K562 (cell line): ENCODE data around the gene AMOT. TPM values are rescaled to one million over a fixed set of nuclear protein-coding genes. Genes with fewer than 3 reads are reported as not detected.

Experiments
- ATAC-seq: fragments of 200-7000 bp; cut with Tn5 transposase; 3 replicates; pipeline ENCODE4 v1.9.1; 2020; ENCODE audit warnings: moderate library complexity
- BruUV-seq: library from RNA; stranded (reverse); fragments of 400-500 nt; replicated peaks from 2 replicates; lab custom pipeline; 2021; lab: Mats Ljungman, UMichigan
- CTCF ChIA-PET: fragments of 300-600 bp; formaldehyde crosslinking; extraction: SDS; loops from one replicate; lab custom pipeline; 2021; ENCODE audit warnings: low intra/inter-chr PET ratio; lab: Yijun Ruan, JAX
- POLR2A ChIA-PET: fragments of 300-600, 350-650 bp; sonication (Branson Sonifier 250); formaldehyde crosslinking; extraction: SDS; loops from one replicate; lab custom pipeline; 2021; ENCODE audit warnings: antibody characterized with exemption, inconsistent platforms; lab: Yijun Ruan, JAX
- DNase-seq, 4 experiments: peaks; one replicate each; pipeline versions ENCODE4 v3.0.0 to v3.0.0-alpha.2; 2011 to 2018; ENCODE audit warnings: low spot score in 3 of 4, mixed read lengths in 3 of 4; ENCODE audit errors: extremely low read depth in 1 of 4
- FAIRE-seq: peaks from 2 replicates; lab custom pipeline; 2011; peaks lifted over from hg19 to GRCh38; lab: Jason Lieb, UNC
- H2AFZ ChIP-seq: 2 replicates; pipeline ENCODE4 v1.6.0; 2011; ENCODE audit warnings: low read depth, low read length, control low read depth, inconsistent platforms
- H3K27ac ChIP-seq: fragments of 200-600 bp; 3 replicates; pipeline ENCODE4 v1.8.0; 2011; ENCODE audit warnings: low read depth, mild to moderate bottlenecking, control low read depth, inconsistent platforms, low read length, moderate library complexity, mixed read lengths; ENCODE audit errors: extremely low read depth
- H3K27me3 ChIP-seq, 2 experiments: fragments of 300-600 bp in 1 of 2; 2 replicates in 1 of 2; 3 replicates in 1 of 2; pipeline versions ENCODE4 v1.6.0 to v1.8.0; 2011; ENCODE audit warnings: inconsistent platforms in 2 of 2, low read length in 2 of 2, mild to moderate bottlenecking in 1 of 2, mixed read lengths in 1 of 2, moderate library complexity in 1 of 2; ENCODE audit not compliant: control insufficient read depth in 2 of 2, insufficient read depth in 2 of 2
- H3K36me3 ChIP-seq: fragments of 300-600 bp; 3 replicates; pipeline ENCODE4 v1.8.0; 2011; ENCODE audit warnings: mild to moderate bottlenecking, low read length, inconsistent platforms; ENCODE audit not compliant: control insufficient read depth, insufficient read depth
- H3K4me1 ChIP-seq, 2 experiments: fragments of 200-600 bp in 1 of 2; replicated peaks in 1 of 2; 2 replicates in 1 of 2; 3 replicates in 1 of 2; pipeline versions ENCODE4 v1.5.1 to v1.8.0; 2011; ENCODE audit warnings: inconsistent platforms in 2 of 2, low read length in 2 of 2, mild to moderate bottlenecking in 1 of 2, mixed read lengths in 1 of 2, moderate library complexity in 1 of 2; ENCODE audit not compliant: control insufficient read depth in 2 of 2, insufficient read depth in 2 of 2
- H3K4me2 ChIP-seq: 2 replicates; pipeline ENCODE4 v1.6.1; 2011; ENCODE audit warnings: low read length, control low read depth, inconsistent platforms, mixed read lengths; ENCODE audit not compliant: insufficient read depth
- H3K4me3 ChIP-seq: fragments of 200-600 bp; sonication (generic), shearing (Covaris generic); 2 replicates; pipeline ENCODE4 v1.5.1; 2016; ENCODE audit warnings: control low read depth, inconsistent platforms
- H3K79me2 ChIP-seq: fragments of 200-600 bp; 3 replicates; pipeline ENCODE4 v1.8.0; 2011; ENCODE audit warnings: low read length, inconsistent platforms; ENCODE audit not compliant: control insufficient read depth, insufficient read depth
- H3K9ac ChIP-seq, 2 experiments: 2 replicates each; pipeline versions ENCODE4 v1.6.0 to v1.6.1; 2011; ENCODE audit warnings: low read depth in 2 of 2, low read length in 2 of 2, control low read depth in 1 of 2, inconsistent platforms in 1 of 2, mild to moderate bottlenecking in 1 of 2, mixed read lengths in 1 of 2; ENCODE audit not compliant: insufficient read depth in 1 of 2
- H3K9me1 ChIP-seq: one replicate; pipeline ENCODE4 v1.6.0; 2011; ENCODE audit warnings: inconsistent platforms, mild to moderate bottlenecking, low read length, moderate library complexity; ENCODE audit not compliant: control insufficient read depth, insufficient read depth
- H3K9me3 ChIP-seq: replicated peaks from 2 replicates; pipeline ENCODE4 v1.5.1; 2011; ENCODE audit warnings: low read depth, low read length, inconsistent platforms; ENCODE audit not compliant: control insufficient read depth, insufficient read depth
- H4K20me1 ChIP-seq: replicated peaks from 2 replicates; pipeline ENCODE4 v1.6.1; 2011; ENCODE audit warnings: low read length, inconsistent platforms, mixed read lengths; ENCODE audit not compliant: control insufficient read depth, insufficient read depth
- CBFB ChIP-seq: sonication (generic); formaldehyde crosslinking; IDR thresholded peaks from 2 replicates; pipeline ENCODE4 v1.4.0; 2020; ENCODE audit warnings: mild to moderate bottlenecking, missing genetic modification reagents
- DNMT1 ChIP-seq: fragments of 450-650 bp; IDR thresholded peaks from 2 replicates; pipeline ENCODE4 v1.6.1; 2016; ENCODE audit warnings: antibody characterized with exemption, mild to moderate bottlenecking
- JUN ChIP-seq, 2 experiments: sonication (generic) in 1 of 2; formaldehyde crosslinking in 1 of 2; IDR thresholded peaks; 2 replicates each; pipeline versions ENCODE4 v1.6.1 to v1.8.0; 2012 to 2022; ENCODE audit warnings: borderline replicate concordance in 2 of 2, mild to moderate bottlenecking in 2 of 2, improper control_type of control experiment in 1 of 2, low read depth in 1 of 2, low read length in 1 of 2, missing genetic modification reagents in 1 of 2
- RAD51 ChIP-seq: fragments of 450-650 bp; IDR thresholded peaks from 2 replicates; pipeline ENCODE4 v1.7.1; 2016; ENCODE audit warnings: low read depth, mild to moderate bottlenecking, borderline replicate concordance
- SAFB2 ChIP-seq: fragments of 200-400 bp; formaldehyde crosslinking; IDR thresholded peaks from 2 replicates; pipeline ENCODE4 v1.6.1; 2018; ENCODE audit warnings: borderline replicate concordance, low read length, low read depth, moderate library complexity; ENCODE audit not compliant: severe bottlenecking
- SIRT6 ChIP-seq: IDR thresholded peaks from one replicate; pipeline ENCODE4 v1.6.1; 2012; ENCODE audit warnings: low read depth, mild to moderate bottlenecking, control low read depth, inconsistent platforms, low read length, moderate library complexity
- ZNF778 ChIP-seq: fragments of 450-650 bp; formaldehyde crosslinking; IDR thresholded peaks from 2 replicates; pipeline ENCODE4 v1.4.0; 2020; ENCODE audit warnings: mild to moderate bottlenecking, moderate library complexity
- WGBS: fragments of 100-300 bp; shearing (Covaris generic); methylation state at CpG from one replicate; pipeline ENCODE4 v1.1.6; 2016; ENCODE audit warnings: low coverage, mixed read lengths; ENCODE audit not compliant: insufficient coverage; ENCODE audit errors: missing lambda C conversion rate; 5-methylcytosine and 5-hydroxymethylcytosine counted together
- in situ Hi-C: fragments of 300-500 bp; cut with MboI; formaldehyde crosslinking; loops from 4 replicates; pipeline ENCODE4 v1.15.0; 2018; ENCODE audit warnings: inconsistent platforms, mixed read lengths
- intact Hi-C: fragments of 100-400 bp; cut with micrococcal nuclease; formaldehyde crosslinking; loops from 2 replicates; pipeline ENCODE4 v1.14.2; 2022
- polyA plus RNA-seq, 8 experiments: library from polyadenylated mRNA; depleted of rRNA in 4 of 8; stranded (reverse) in 5 of 8; unstranded in 3 of 8; fragments of >200 nt; fragmentation: Nextera tagmentation in 2 of 8; fragmentation: Illumina TruSeq in 1 of 8; extraction: Ambion mirVana in 2 of 8; extraction: Trizol in 1 of 8; gene quantifications; 2 replicates each; pipeline versions ENCODE4 v1.2.1 to v1.2.3, GENCODE V29; 2011 to 2014; ENCODE audit warnings: inconsistent platforms in 1 of 8, missing spikeins in 1 of 8
- total RNA-seq, 7 experiments: library from RNA; depleted of rRNA in 6 of 7; stranded (reverse); fragments of >200 nt in 6 of 7; fragmentation: Illumina TruSeq in 2 of 7; extraction: Trizol in 2 of 7; gene quantifications; 2 replicates each; pipeline versions ENCODE4 v1.2.1 to v1.2.3, GENCODE V29; 2011 to 2021; ENCODE audit warnings: low replicate concordance in 1 of 7
- TF ChIP-seq, protein P1 (sequence below): fragments of 250-450 bp; sonication (Bioruptor Pico); IDR thresholded peaks from 2 replicates; pipeline ENCODE4 v1.8.0; 2022; ENCODE audit warnings: moderate library complexity, mild to moderate bottlenecking, inconsistent platforms
- TF ChIP-seq, protein P2 (sequence below): sonication (generic); formaldehyde crosslinking; IDR thresholded peaks from 2 replicates; pipeline ENCODE4 v1.8.1; 2022; ENCODE audit warnings: missing genetic modification reagents
- TF ChIP-seq, protein P3 (sequence below), 2 experiments: fragments of 450-650 bp in 1 of 2; sonication (generic) in 1 of 2; formaldehyde crosslinking in 1 of 2; IDR thresholded peaks; 2 replicates each; pipeline versions ENCODE4 v1.7.1 to v1.9.0; 2016 to 2022; ENCODE audit warnings: inconsistent platforms in 1 of 2, mild to moderate bottlenecking in 1 of 2, missing genetic modification reagents in 1 of 2

Gene AMOT
- total and polyA plus RNA-seq, 9 of the 15 experiments (the other 6 are each of a cell fraction or from before 2014, with no cell fraction given), result 0.04 TPM; not detected in 8

DNA sequence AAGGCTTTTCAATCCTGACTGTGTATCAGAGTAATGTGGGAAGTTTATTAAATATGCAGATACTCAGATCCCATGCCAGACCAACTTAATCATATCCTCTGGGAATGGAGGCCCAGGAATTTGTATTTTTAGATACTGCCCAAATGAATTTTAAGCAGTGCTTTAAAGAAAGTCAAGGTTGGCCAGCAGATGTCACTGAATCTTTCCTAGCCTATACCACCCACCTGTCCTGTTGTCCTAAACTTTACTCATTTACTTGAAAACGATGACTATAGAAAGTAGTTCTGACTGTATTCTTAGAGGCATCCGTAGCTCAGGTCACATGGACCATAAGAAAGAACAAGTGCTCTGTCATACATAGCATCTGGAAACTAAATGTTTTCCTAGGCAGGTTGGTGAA, 79.9 kb downstream of the AMOT start:
- H2AFZ ChIP-seq, result no peak overlapping the region
- H3K79me2 ChIP-seq, result no peaks in the 10 kb centered on the region
- H3K4me1 ChIP-seq, result no peaks in the 10 kb centered on the region
- BruUV-seq, result no TSS peak
- ChIA-PET CTCF (no interaction called here), POLR2A (no interaction called here)
- H3K4me2 ChIP-seq, result no peak overlapping the region
- intact Hi-C loops, result no loop called here
- no peak overlapping the region for H3K27ac ChIP-seq
- H3K4me3 ChIP-seq, result no peak overlapping the region
- no peaks in the 10 kb centered on the region for H3K27me3 ChIP-seq
- no peak for FAIRE-seq
- H3K36me3 ChIP-seq, result no peaks in the 10 kb centered on the region
- no peaks in the 10 kb centered on the region for H3K9me1 ChIP-seq
- H3K9ac ChIP-seq, result no peak overlapping the region
- no peak for ATAC-seq
- WGBS, result 0% methylated on average over 2 of the region's 2 CpGs
- H3K9me3 ChIP-seq, result no peaks in the 10 kb centered on the region
- no peaks in the 10 kb centered on the region for H4K20me1 ChIP-seq
- in situ Hi-C loops, result no loop called here
- DNase-seq, result no peak
- TF ChIP-seq JUN (IDR thresholded peaks at IDR 0.05; ENCODE audit: borderline replicate concordance, low read depth, low read length) (no peak), JUN (CRISPR knock-in tag; IDR thresholded peaks at IDR 0.05; ENCODE audit: borderline replicate concordance) (no peak), SAFB2 (no peak), RAD51 (no peak), DNMT1 (no peak), CBFB (CRISPR knock-in tag) (no peak), SIRT6 (no peak), ZNF778 (no peak)
- TF ChIP-seq, protein P1, sequence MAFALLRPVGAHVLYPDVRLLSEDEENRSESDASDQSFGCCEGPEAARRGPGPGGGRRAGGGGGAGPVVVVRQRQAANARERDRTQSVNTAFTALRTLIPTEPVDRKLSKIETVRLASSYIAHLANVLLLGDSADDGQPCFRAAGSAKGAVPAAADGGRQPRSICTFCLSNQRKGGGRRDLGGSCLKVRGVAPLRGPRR (CRISPR knock-in tag), result no peak
- TF ChIP-seq, protein P2, sequence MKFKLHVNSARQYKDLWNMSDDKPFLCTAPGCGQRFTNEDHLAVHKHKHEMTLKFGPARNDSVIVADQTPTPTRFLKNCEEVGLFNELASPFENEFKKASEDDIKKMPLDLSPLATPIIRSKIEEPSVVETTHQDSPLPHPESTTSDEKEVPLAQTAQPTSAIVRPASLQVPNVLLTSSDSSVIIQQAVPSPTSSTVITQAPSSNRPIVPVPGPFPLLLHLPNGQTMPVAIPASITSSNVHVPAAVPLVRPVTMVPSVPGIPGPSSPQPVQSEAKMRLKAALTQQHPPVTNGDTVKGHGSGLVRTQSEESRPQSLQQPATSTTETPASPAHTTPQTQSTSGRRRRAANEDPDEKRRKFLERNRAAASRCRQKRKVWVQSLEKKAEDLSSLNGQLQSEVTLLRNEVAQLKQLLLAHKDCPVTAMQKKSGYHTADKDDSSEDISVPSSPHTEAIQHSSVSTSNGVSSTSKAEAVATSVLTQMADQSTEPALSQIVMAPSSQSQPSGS (CRISPR knock-in tag), result no peak
- TF ChIP-seq, protein P3, sequence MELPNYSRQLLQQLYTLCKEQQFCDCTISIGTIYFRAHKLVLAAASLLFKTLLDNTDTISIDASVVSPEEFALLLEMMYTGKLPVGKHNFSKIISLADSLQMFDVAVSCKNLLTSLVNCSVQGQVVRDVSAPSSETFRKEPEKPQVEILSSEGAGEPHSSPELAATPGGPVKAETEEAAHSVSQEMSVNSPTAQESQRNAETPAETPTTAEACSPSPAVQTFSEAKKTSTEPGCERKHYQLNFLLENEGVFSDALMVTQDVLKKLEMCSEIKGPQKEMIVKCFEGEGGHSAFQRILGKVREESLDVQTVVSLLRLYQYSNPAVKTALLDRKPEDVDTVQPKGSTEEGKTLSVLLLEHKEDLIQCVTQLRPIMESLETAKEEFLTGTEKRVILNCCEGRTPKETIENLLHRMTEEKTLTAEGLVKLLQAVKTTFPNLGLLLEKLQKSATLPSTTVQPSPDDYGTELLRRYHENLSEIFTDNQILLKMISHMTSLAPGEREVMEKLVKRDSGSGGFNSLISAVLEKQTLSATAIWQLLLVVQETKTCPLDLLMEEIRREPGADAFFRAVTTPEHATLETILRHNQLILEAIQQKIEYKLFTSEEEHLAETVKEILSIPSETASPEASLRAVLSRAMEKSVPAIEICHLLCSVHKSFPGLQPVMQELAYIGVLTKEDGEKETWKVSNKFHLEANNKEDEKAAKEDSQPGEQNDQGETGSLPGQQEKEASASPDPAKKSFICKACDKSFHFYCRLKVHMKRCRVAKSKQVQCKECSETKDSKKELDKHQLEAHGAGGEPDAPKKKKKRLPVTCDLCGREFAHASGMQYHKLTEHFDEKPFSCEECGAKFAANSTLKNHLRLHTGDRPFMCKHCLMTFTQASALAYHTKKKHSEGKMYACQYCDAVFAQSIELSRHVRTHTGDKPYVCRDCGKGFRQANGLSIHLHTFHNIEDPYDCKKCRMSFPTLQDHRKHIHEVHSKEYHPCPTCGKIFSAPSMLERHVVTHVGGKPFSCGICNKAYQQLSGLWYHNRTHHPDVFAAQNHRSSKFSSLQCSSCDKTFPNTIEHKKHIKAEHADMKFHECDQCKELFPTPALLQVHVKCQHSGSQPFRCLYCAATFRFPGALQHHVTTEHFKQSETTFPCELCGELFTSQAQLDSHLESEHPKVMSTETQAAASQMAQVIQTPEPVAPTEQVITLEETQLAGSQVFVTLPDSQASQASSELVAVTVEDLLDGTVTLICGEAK (IDR thresholded peaks at IDR 0.05), result no peak
- TF ChIP-seq, protein P3 (CRISPR knock-in tag; IDR thresholded peaks at IDR 0.05), result no peak
